GM13976 (cell line): ENCODE measurements around the gene CFHR1.

ENCODE experiments used
- DNase-seq: peaks from one replicate; pipeline ENCODE4 v3.0.0; 2012; ENCODE audit warnings: low spot score
- in situ Hi-C: fragments of 300-500 bp; cut with MboI; formaldehyde crosslinking; loops from one replicate; pipeline ENCODE4 v1.12.0; 2022; ENCODE audit warnings: low sequenced_read_pairs, mixed read lengths, inconsistent platforms; ENCODE audit not compliant: unreplicated experiment
- TF ChIP-seq, protein P1 (sequence below): IDR thresholded peaks from 2 replicates; pipeline ENCODE4 v1.5.1; 2012; ENCODE audit warnings: borderline replicate concordance, mild to moderate bottlenecking; ENCODE audit not compliant: insufficient read depth; ENCODE audit errors: extremely low read depth, missing control alignments, control extremely low read depth

CFHR1 gene

DNA sequence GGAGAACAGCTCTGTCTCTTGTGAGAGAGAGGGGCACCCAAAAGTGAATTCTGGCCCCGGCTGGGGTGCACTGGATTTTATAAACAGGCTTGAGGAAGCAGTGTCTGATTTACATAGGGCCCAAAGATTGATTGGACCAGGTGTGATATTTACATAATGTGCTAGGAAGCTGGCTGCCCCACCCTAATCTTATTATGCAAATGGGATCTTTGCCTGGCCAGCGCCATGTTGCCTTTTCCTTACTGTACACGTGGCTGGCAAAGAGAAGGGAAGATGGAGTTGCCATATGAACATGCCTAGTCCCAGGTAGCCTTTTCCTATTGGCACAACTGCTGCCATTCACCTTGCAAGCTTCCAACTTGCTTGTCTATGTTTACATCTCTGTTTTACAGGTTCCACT lies 39.3 kb downstream of the CFHR1 start:
- TF ChIP-seq, protein P1, sequence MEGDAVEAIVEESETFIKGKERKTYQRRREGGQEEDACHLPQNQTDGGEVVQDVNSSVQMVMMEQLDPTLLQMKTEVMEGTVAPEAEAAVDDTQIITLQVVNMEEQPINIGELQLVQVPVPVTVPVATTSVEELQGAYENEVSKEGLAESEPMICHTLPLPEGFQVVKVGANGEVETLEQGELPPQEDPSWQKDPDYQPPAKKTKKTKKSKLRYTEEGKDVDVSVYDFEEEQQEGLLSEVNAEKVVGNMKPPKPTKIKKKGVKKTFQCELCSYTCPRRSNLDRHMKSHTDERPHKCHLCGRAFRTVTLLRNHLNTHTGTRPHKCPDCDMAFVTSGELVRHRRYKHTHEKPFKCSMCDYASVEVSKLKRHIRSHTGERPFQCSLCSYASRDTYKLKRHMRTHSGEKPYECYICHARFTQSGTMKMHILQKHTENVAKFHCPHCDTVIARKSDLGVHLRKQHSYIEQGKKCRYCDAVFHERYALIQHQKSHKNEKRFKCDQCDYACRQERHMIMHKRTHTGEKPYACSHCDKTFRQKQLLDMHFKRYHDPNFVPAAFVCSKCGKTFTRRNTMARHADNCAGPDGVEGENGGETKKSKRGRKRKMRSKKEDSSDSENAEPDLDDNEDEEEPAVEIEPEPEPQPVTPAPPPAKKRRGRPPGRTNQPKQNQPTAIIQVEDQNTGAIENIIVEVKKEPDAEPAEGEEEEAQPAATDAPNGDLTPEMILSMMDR: no peak
- in situ Hi-C loops: no loop called here
- no peak for DNase-seq

DNA sequence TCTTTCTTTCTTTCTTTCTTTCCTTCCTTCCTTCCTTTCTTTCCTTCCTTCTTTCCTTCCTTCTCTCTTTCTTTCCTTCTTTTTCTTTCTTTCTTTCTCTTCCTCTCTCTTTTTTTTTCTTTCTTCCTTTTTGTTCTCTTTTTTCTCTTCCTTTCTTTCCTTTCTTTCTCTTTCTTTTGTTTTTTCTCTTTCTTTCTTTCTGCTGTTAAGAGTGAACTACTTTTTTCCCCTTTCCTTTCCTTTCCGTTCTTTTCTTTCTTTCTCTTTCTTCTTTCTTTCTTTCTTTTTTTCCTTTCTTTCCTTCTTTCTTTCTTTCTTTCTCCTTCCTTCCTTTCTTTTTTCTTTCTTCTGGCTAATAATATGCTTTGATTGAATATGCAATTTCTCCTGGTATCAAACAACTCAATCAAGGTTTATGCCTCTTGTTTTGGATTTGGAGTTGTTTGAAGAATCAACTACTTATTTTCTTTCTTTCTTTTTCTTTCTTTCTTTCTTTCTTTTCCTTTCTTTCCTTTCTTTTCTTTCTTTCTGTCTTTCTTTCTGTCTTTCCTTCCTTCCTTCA lies 40.9 kb downstream of the CFHR1 start:
- TF ChIP-seq, protein P1: no peak
- in situ Hi-C loops: no loop called here

DNA sequence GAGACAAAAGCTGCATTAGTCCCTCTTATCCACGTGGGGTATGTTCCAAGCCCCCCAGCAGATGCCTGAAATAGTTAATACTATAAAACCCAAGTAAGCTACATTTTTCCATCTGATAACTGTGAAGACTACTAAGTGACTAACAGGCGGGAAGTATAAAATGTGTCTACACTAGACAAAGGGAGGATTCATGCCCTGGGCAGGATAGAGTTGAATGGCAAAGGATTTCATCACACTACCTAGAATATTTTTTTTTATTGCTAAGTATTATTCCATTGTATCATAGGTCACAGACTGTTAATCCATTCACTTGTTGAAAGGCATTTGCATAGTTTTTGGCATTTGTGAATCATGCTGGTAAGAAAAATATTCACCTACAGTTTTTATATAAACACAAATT lies 41.9 kb downstream of the CFHR1 start:
- DNase-seq: no peak
- in situ Hi-C loops: no loop called here
- TF ChIP-seq, protein P1: no peak

More for the DNA sequence above, 40.9 kb downstream of the CFHR1 start:
- DNase-seq: no peak

DNA sequence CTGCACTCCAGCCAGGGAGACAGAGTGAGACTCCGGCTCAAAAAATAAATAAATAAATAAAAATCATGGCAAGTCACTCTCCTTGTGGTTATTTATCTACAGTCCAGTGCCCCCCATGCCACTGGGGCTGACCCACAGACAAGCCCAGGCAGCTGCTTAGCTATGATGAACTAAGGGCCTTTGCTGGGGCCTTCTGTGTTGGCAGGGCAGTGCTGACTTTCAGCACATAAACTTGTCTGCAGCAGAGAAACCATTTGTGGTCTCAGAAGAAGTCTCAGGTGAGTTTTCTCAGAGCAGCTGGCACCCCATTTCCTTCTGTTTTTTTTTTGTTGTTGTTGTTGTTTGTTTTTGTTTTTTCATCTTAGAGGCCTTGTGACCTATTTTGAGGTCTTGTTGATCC lies 47.4 kb downstream of the CFHR1 start:
- DNase-seq: no peak
- in situ Hi-C loops: no loop called here
- TF ChIP-seq, protein P1: no peak

DNA sequence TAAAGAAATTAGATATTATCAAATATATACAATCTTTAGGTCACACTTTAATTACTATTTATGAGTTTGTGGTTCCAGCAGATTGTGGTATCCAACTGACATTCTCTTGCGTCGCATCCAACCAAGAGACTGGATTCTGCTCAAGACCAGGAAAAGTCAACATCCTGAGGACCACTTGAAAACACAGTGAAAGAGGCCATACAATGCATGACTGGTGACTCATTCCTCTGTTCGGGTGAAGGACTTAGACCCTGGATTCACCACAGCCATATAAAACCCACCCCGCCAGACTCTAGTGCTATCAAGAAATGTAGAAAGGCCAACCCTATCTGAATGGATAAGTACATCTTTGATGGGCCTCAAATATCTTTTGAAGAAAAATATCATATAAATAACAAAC lies 53.9 kb downstream of the CFHR1 start:
- TF ChIP-seq, protein P1: no peak
- in situ Hi-C loops: no loop called here
- DNase-seq: no peak

DNA sequence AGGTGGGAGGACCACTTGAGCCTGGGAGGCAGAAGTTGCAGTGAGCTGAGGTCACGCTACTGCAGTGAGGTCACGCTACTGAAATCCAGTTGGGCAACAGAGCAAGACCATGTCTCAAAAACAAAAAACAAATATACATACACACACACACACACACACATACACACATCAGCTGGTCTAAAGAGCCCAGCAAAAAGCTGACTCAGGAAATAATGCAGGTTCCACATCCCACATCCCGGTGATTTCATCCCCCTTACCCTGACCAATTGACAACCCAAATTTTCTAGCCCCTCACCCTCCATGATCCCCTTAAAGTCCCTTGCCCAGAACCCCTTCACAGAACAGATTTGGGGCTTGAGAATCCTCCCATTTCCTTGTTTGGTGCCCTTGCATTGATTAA lies 56.4 kb downstream of the CFHR1 start:
- no peak for DNase-seq
- in situ Hi-C loops: no loop called here
- TF ChIP-seq, protein P1: no peak

DNA sequence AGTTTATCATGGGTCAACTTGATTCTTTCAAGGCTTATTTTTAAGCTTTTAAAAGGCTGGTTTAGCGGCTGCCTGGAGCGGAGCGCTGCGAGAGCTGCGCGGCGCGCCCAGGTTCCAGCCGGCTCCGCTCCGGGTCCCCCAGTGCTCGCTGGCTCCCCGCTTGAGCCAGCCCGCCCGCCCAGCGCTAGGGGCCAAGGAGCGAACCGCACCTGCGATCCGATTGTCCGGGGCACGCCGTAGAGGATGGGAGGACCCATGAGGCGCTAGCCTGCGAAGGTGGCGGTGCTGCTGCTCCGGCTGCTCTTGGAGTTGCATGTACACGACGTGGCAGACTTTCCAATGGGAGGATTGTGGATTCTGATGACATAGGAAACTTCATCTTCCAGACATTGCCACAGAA lies 58.4 kb downstream of the CFHR1 start:
- in situ Hi-C loops: no loop called here

More for the DNA sequence above, 58.4 kb downstream of the CFHR1 start:
- TF ChIP-seq, protein P1: no peak
- no peak for DNase-seq
